Astrocyte (in vitro differentiated cells and primary cell): ENCODE measurements around the gene RPH3AL. TPM values are rescaled to one million over a fixed set of nuclear protein-coding genes. Genes with fewer than 3 reads are reported as not detected.

ENCODE experiments used
- DNase-seq: peaks from one replicate; pipeline ENCODE4 v3.0.0-alpha.2; 2010; ENCODE audit warnings: low read depth
- FAIRE-seq: peaks from 2 replicates; lab custom pipeline; 2011; peaks lifted over from hg19 to GRCh38; lab: Jason Lieb, UNC
- H2AFZ ChIP-seq: 2 replicates; pipeline ENCODE4 v1.6.0; 2012; ENCODE audit warnings: low read depth, low read length, inconsistent platforms
- H3K27ac ChIP-seq: 2 replicates; pipeline ENCODE4 v1.5.1; 2011; ENCODE audit warnings: low read depth, low read length, inconsistent platforms
- H3K27me3 ChIP-seq: 2 replicates; pipeline ENCODE4 v1.6.0; 2011; ENCODE audit warnings: low read length, inconsistent platforms; ENCODE audit not compliant: insufficient read depth
- H3K36me3 ChIP-seq: 2 replicates; pipeline ENCODE4 v1.5.1; 2011; ENCODE audit warnings: low read length, inconsistent platforms; ENCODE audit not compliant: insufficient read depth
- H3K4me1 ChIP-seq: 2 replicates; pipeline ENCODE4 v1.5.1; 2011; ENCODE audit warnings: low read length, inconsistent platforms; ENCODE audit not compliant: insufficient read depth
- H3K4me2 ChIP-seq: 2 replicates; pipeline ENCODE4 v1.6.0; 2012; ENCODE audit warnings: low read length, inconsistent platforms
- H3K4me3 ChIP-seq: 2 replicates; pipeline ENCODE4 v1.5.1; 2011; ENCODE audit warnings: low read depth, mild to moderate bottlenecking, low read length, inconsistent platforms; ENCODE audit not compliant: insufficient read depth
- H3K79me2 ChIP-seq: 2 replicates; pipeline ENCODE4 v1.6.0; 2012; ENCODE audit warnings: mild to moderate bottlenecking, low read length, inconsistent platforms; ENCODE audit not compliant: insufficient read depth
- H3K9ac ChIP-seq: 2 replicates; pipeline ENCODE4 v1.6.0; 2012; ENCODE audit warnings: mild to moderate bottlenecking, low read length, inconsistent platforms
- H3K9me3 ChIP-seq: 2 replicates; pipeline ENCODE4 v1.5.1; 2012; ENCODE audit warnings: low read depth, mild to moderate bottlenecking, low read length, inconsistent platforms; ENCODE audit not compliant: insufficient read depth
- H4K20me1 ChIP-seq: 2 replicates; pipeline ENCODE4 v1.6.0; 2012; ENCODE audit warnings: low read length, inconsistent platforms; ENCODE audit not compliant: insufficient read depth
- H3K27ac Mint-ChIP-seq: one replicate; pipeline ENCODE4 v1.8.0; 2021; ENCODE audit warnings: mild to moderate bottlenecking, mixed read lengths; ENCODE audit not compliant: unreplicated experiment
- H3K27me3 Mint-ChIP-seq: one replicate; pipeline ENCODE4 v1.8.0; 2021; ENCODE audit warnings: low read depth, mixed read lengths; ENCODE audit not compliant: unreplicated experiment
- H3K36me3 Mint-ChIP-seq: one replicate; pipeline ENCODE4 v1.8.0; 2021; ENCODE audit warnings: low read depth, mixed read lengths; ENCODE audit not compliant: unreplicated experiment
- H3K4me1 Mint-ChIP-seq: one replicate; pipeline ENCODE4 v1.8.0; 2021; ENCODE audit warnings: low read depth, mixed read lengths; ENCODE audit not compliant: unreplicated experiment
- H3K4me3 Mint-ChIP-seq: one replicate; pipeline ENCODE4 v1.8.0; 2021; ENCODE audit warnings: mild to moderate bottlenecking, moderate library complexity, mixed read lengths; ENCODE audit not compliant: unreplicated experiment
- H3K9me3 Mint-ChIP-seq: one replicate; pipeline ENCODE4 v1.8.0; 2021; ENCODE audit warnings: mild to moderate bottlenecking, mixed read lengths; ENCODE audit not compliant: unreplicated experiment
- CTCF ChIP-seq: IDR thresholded peaks from 2 replicates; pipeline ENCODE4 v1.5.1; 2011; ENCODE audit warnings: low read depth, mild to moderate bottlenecking, inconsistent platforms, low read length, moderate library complexity; ENCODE audit not compliant: insufficient read depth
- EZH2 ChIP-seq: IDR thresholded peaks from 2 replicates; pipeline ENCODE4 v1.6.1; 2012; ENCODE audit warnings: mild to moderate bottlenecking, low read length, inconsistent platforms; ENCODE audit not compliant: insufficient read depth
- total RNA-seq: library from RNA; stranded (reverse); gene quantifications from 2 replicates; pipeline ENCODE4 v1.2.1, GENCODE V29; 2021

RPH3AL gene
- total RNA-seq, 1 donor from 2014 or later, result 3.7 TPM

- Mint-ChIP-seq H3K4me3 (no peak overlapping the region), H3K27me3 (peaks cover 45% of the 10 kb centered on the region), H3K4me1 (no peaks in the 10 kb centered on the region), H3K9me3 (peaks cover under 1% of the 10 kb centered on the region), H3K27ac (no peak overlapping the region), H3K36me3 (peaks cover 2% of the 10 kb centered on the region)
- Histone ChIP-seq H3K79me2 (no peaks in the 10 kb centered on the region), H3K36me3 (no peaks in the 10 kb centered on the region), H4K20me1 (no peaks in the 10 kb centered on the region), H3K9me3 (no peaks in the 10 kb centered on the region), H2AFZ (no peak overlapping the region), H3K9ac (no peak overlapping the region), H3K4me2 (no peak overlapping the region), H3K27ac (no peak overlapping the region), H3K4me3 (no peak overlapping the region), H3K4me1 (no peaks in the 10 kb centered on the region), H3K27me3 (peaks cover 2% of the 10 kb centered on the region)
- FAIRE-seq (no peak), DNase-seq (no peak)
- TF ChIP-seq EZH2, result no peak
- TF ChIP-seq CTCF, result no peak
These were observed 66.7 kb downstream of the RPH3AL start for GRCh38 chr17:285751-286422.

GRCh38 chr17:284676-285355 lies 67.8 kb downstream of the RPH3AL start:
- Histone ChIP-seq H3K9me3 (no peaks in the 10 kb centered on the region), H3K9ac (no peak overlapping the region), H4K20me1 (no peaks in the 10 kb centered on the region), H3K4me3 (no peak overlapping the region), H3K36me3 (no peaks in the 10 kb centered on the region), H3K79me2 (no peaks in the 10 kb centered on the region), H3K4me1 (no peaks in the 10 kb centered on the region), H3K4me2 (no peak overlapping the region), H2AFZ (no peak overlapping the region), H3K27ac (no peak overlapping the region), H3K27me3 (peaks cover 2% of the 10 kb centered on the region)
- FAIRE-seq, result no peak
- peaks cover 2% of the 10 kb centered on the region for H3K36me3 Mint-ChIP-seq
- H3K9me3 Mint-ChIP-seq, result peaks cover 10% of the 10 kb centered on the region
- H3K27me3 Mint-ChIP-seq, result peaks cover 44% of the 10 kb centered on the region
- no peak overlapping the region for H3K4me3 Mint-ChIP-seq
- H3K4me1 Mint-ChIP-seq, result no peaks in the 10 kb centered on the region
- no peak for DNase-seq
- TF ChIP-seq EZH2 (no peak), CTCF (no peak)
- no peak overlapping the region for H3K27ac Mint-ChIP-seq
